Measurements from ENCODE around the gene HCK. TPM values are rescaled to one million over a fixed set of nuclear protein-coding genes. Genes with fewer than 3 reads are reported as not detected.

HCK gene
- total RNA-seq (2014; rRNA removed) = not detected in 2 replicates
- polyA plus RNA-seq (2012) = 0.24 TPM

DNA sequence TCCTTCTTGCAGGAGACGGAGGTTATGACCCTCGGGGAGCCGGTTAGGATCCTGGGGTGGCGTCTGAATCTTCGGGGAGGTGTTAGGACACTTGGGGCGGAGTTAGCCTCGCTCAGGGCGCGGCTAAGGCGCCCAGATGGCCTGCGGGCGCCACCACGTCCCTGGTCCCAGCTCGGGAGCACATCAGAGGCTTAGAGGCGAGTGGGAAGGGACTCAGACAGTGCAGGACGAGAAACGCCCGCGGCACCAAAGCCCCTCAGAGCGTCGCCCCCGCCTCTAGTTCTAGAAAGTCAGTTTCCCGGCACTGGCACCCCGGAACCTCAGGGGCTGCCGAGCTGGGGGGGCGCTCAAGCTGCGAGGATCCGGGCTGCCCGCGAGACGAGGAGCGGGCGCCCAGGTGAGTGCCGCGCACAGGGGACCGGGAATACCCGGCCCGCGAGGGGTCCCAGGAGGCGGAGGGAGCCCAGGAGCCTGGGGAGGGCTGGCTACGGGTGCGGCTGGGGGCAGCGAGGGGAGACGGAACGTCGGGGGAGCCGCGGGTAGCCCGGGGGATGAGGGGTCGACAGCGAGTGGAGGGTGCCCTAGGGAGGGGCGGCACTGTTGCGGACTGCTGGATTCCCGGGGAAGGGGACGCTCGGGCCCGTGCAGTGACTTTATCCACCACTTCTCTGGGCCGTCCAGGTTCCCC, at the start of gene HCK:
TSS of gene HCK (plus strand) at position 153 of the 688 bp plus-strand sequence.
- DNase-seq (ENCODE audit: low read depth) = no peak

DNA sequence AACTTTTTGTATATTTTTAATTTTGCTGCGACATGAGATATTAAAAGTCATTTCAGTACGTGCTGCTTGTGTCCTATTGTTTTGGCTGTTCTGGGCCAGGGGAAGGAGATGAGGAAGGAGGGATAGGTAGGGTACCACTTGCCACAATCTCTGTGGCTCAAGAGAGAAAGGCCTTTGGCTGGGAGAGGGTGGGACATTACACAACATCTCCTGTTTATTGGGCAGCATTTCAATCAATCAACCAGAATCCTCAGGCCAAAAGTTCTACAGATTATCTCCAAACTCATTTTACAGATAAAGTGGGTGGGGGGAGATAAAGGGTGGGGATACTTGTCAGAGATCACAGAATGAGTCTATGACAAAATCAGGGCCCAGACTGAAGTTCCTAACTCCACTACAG, 48.7 kb upstream of the HCK start:
- no peak for DNase-seq (ENCODE audit: low read depth)

DNA sequence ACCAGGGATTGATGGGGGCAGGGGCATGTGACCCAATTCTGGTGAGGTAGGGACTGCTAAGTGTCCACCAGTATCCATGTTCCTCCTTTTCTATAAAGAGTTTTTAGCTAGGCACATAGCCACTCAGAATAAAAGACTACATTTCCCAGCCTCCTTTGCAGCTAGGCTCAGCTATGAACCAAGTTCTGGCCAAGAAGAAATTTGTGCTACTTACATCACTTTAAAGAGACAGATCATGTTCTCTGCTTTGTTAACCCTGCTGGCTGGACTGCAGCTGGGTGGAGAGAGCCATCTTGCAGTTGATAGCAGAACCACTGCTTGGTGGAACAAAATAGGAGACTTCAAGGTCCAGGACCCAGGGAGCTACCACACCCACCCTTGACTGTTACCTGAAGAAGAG, 47.1 kb upstream of the HCK start:
- peak; percentile 29 for DNase-seq (ENCODE audit: low read depth)

DNA sequence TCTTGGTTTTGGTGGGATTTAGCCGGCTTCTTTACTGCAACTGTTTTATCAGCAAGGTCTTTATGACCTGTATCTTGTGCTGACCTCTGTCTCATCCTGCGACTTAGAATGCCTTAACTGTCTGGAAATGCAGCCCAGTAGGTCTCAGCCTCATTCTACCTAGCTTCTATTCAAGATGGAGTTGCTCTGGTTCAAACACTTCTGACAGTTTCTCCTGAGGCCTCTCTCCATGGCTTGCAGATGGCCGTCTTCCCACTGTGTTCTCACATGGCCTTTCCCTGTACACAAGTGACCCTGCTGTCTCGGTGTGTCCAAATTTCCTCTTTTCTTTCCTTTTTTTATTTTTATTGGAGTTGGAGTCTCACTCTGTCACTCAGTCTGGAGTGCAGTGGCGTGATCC, 46.0 kb upstream of the HCK start:
- DNase-seq (ENCODE audit: low read depth) = no peak

DNA sequence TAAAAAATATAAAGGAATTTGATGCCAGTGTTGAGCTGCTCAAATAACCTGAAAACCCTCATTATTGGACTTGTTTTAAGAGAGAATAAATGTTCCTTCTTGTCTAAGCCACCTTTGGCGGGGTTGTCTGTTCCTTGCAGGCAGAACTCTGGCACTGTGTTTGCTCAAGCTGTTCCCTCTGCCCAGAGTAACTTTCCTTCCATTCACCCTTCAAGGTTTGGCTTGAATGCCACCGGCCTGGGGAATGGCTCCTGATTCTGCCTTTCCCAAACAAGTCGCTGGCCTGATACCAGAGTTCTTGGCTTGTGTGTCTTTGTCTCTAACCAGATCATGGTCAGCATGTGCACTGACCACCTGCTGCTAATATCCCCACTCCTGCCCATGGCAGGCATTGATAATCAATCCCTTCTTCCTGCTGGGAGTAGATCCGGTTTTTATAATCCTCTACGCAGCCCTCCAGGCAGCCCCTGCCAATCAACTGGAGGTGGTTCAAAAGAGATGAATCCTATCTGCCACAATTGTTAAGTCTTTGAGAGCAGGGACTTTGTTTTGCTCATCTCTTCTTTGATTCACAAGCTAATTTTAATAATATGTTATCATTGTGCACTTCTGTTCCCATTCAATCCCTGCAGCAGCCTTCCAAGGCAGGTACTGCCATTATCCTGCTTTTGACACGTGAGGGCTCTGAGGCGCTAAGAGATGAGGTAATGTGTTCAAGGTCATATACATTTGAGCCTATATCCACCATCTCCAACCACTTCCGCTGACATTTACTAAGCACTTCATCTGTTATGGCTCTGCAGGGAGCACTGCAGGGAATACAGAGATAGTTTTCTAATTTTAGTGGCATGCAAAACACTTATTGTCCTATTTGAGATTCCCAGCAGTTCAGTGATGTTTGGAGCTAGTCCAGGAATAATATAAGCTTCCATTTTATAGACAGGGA, 44.9 kb upstream of the HCK start:
- no peak for DNase-seq (ENCODE audit: low read depth)

DNA sequence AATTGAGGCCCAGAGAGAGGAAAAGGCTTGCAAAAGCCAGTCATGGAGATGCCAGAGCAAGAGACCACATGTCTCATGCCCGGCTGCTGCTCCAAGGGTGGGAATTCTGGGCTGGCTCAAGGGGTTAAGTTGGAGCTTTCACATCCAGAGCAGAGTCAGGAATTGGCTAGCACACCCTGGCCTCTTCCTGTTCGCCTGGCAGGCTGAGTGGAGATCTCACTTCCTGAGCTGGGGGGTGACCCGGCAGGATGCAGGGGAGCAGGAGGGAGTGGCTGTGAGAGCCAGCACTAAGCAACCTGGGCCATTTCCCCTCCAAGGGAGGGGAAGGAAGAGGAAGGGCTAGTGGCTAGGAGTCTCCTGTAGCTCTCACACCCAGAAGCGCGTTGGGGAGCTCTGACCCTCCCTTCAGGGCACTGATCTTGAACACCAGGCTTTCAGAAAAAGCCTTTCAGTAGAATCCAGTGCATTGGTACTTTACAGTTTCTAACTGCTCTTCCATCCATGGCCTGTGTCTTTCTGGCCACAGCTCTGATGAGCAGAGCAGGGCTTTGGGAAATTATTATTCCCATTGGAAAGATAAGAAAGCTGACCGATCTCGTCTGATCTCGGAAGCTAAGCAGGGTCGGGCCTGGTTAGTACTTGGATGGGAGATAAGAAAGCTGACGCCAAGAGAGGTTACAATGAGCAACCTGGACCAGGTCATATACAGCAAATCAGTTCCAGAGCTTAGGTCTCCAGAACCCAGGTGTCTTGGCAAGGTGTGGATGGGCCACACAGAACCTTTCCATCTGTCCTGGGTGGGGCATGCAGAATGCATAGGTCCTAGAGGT, 44.0 kb upstream of the HCK start:
- DNase-seq (ENCODE audit: low read depth) = no peak

DNA sequence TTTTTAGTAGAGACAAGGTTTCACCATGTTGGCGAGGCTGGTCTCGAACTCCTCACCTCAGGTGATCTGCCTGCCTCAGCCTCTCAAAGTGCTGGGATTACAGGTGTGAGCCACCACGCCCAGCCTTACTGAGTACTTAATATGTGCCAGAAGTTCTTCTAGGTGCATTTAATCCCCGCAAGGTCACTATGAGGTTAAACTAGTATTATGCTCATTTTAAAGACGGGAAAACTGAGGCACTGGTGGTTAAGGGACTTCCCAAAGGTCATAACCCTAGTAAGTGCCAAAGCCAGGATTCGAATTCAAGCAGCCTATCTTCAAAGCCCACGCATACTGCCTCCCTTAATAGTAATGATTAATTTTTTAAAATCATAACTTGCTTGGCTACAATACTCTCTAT, 42.5 kb upstream of the HCK start:
- DNase-seq (ENCODE audit: low read depth) = no peak

DNA sequence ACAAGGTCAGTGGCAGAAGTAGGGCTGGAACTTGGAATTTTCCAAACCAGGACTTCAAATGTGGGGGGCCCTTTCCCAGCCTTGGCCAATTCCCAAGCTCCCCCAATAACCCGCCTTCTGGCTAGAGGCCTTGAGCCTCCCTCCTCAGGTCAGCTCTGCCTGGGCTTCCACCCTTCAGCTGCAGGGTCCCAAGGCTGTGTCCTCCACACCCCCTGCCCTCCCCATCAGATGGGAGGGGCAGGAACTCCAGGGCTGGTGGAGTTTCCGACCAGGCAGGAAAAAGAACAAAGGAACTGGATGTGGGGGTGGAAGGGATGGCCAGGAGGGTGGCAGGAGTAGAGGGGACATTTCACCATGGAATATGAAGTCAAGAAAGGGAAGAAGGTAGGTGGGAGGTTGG, 41.9 kb upstream of the HCK start, which contains the start of gene CCM2L:
TSS of gene CCM2L (plus strand) at position 338 of the 400 bp plus-strand sequence. CDS start at position 355, 17 bp downstream.
- no peak for DNase-seq (ENCODE audit: low read depth)

DNA sequence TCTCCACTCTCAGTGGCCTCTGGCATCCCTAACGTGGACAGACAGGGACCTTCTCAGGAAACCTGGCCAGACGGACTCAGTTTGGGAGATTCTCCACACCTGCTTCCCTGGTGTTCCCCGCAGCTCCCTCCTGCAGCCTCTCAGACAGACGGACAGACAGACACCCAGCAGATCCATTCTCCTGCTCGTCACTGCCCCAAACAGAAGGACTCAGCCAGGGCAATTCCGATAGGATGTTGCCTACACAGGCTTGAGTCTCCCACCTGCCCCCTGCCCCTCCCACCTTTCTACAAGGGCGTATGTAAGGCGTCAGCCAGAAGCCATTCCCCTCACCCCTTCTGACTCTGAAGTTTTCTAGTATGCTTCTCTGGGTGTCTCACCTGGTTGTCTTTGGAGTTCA, 41.4 kb upstream of the HCK start:
- no peak for DNase-seq (ENCODE audit: low read depth)

DNA sequence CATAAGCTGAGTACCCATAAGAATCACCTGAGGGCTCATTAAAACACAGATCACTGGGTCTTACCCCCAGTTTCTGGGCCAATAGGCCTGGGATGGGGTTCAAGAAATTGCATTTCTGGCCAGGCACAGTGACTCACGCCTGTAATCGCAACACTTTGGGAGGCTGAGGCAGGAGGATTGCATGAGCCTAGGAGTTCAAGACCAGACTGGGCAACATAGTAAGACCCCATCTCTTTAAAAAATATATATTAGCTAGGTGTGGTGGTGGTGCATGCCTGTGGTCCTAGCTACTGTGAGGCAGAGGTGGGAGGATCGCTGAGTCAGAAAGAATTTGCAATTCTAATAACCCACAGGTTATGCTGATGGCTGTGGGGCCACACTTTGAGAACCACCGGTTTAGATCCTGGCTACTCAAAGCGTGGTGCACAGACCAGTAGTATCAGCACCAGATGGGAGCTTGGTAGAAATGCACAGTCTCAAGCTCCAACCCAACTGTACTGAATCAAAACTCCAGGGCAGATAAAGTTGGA, 39.8 kb upstream of the HCK start:
- no peak for DNase-seq (ENCODE audit: low read depth)

DNA sequence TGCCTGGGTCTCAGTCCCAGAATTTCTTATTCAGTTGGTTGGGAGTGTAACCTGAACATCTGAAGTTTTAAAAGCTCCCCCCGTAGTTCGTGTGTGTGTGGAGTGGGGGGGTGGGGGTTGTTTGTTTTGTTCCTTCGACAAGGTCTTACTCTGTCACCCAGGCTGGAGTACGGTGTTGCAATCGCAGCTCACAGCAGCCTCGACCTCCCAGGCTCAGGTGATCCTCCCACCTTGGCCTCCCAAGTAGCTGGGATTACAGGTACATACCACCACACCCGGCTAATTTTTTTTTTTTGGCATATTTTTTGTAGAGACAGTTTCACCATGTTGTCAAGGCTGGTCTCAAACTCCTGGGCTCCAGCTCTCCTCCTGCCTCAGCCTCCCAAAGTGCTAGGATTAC, 38.7 kb upstream of the HCK start:
- no peak for DNase-seq (ENCODE audit: low read depth)

DNA sequence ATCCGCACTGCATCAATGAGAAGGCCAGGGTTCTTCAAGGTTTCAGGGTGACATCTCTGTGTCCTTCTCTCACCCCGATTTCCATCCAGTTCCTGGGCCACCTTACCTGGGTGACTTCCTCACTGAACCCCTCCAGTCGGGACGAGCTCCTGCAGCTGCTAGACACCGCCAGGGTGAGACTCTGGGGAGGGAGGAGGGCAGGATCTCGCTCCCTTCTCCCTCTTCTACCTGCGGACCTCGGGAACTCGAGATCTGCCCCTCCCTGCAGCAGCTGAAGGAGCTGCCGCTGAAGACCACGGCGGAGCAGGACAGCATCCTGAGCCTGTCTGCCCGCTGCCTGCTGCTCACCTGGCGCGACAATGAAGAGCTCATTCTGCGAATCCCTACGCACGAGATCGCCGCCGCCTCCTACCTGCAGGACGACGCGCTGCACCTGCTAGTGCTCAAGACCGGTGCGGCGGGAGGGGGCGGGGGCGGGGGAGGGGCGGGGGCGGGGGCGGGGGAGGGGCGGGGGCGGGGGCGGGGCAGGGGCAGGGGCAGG, 34.3 kb upstream of the HCK start:
- DNase-seq (ENCODE audit: low read depth) = no peak

DNA sequence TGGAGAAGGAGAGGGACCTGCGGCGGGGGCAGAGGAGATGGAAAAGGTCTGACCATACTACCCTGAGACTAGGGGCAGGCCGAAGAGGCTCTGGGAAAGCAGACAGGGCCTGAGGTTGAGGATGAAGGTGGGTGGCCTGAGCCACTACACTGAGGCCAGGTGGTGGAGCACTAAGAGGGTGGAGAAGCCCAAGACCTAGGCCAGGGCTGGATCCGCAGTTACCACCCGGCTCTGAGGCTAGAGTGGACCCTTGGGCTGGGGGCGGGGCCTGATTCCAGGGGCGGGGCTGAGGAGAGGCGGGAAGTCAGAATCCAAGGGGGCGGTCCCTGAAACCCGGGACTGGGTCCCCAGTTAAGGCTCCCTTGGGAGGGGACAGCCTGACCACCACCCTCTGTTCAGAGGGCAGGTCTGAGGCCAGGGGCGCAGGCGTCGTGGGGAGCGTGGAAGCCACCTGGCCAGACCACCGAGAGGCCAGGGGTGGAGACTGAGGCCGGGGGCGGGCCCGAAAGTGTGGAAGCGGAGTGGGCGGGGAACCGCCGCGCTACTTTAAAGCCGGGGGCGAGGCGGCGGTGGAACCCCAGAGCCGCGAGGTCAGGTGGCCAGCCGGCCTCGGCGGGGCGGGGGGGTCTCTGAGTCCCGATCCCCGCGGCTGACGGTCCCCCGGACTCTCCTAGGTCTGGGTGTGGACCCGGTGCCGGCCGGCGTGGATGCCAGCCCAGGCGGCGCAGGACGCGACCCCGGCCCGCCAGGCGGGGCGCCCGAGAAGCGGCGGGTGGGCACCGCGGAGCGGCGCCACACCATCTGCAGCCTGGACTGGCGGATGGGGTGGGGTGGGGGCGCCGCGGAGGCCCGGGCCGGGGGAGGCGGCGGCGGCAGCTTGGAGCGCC, 33.5 kb upstream of the HCK start:
- DNase-seq (ENCODE audit: low read depth) = no peak

DNA sequence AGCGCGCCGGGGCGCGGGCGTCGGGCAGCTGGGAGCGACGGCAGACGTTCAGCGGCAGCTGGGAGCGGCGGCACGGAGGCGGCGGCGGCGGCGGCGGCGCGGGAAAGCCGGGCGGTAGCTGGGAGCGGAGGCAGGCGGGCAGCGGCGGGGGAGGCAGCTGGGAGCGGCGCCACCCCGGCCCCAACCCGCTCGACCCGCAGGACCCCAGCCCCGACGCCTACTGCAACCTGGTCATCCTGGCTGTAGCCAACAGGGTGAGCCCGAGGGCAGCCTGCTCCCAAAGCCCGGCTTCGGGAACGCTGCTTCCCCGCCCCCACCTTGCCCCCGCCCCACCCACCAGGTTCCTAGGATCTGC, 32.9 kb upstream of the HCK start:
- DNase-seq (ENCODE audit: low read depth) = no peak

DNA sequence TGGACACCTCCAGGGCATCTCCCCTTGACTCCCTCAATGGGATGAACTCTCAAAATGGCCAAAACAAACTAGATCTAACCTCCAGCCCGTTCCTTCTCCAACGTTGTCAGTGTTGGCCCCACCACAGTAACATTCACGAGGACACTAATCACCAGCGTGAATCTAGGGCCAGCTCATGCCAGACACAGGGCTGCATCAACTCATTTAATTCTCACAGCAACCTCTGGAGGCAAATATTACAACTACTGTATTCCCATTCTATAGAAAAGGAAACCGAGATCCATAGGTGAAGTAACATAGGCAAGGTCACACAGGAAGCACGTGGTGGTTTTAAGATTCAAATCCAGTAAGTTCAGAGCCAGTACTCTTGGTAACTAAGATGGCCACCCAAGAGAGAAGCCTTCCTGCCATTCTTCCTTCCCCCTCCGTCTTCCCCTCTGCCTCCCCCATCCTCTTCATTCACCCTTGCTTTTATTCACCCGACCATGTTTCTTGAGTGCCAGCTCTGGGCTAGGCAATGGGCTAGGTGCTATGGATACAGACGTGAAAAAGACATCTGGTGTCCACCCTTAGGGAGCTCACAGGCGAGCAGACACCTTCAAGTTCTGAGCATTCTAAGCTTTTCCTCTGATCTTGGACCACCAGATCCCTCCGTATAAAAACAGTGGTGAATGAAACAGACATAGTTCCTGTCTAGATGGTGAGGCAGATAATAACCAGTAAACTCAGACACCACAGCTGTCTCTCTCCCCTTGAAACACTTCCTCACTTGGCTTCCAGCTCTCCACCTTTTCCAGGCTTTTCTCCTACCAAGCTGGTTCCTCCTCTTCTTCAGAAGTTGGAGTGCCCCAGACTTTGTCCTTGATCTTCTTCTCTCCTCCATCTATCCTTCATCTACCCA, 32.2 kb upstream of the HCK start:
- DNase-seq (ENCODE audit: low read depth) = no peak

DNA sequence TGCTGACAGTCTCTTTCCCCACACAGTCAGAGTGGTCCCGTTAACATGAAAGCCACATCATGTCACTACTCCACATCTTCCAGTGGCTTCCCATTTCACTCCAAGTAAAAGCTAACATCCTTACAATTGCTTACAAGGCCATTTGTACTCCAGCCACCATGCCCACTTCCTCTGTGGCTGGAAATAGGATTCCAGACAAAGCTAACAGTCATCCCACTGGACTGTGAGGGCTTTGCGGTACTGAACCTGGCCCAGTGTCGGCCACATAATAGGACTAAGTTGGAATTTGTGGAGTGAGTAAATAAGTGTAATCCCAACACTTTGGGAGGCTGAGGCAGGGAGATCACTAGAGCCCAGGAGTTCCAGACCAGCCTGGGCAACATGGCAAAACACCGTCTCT, 31.0 kb upstream of the HCK start:
- DNase-seq (ENCODE audit: low read depth) = no peak

DNA sequence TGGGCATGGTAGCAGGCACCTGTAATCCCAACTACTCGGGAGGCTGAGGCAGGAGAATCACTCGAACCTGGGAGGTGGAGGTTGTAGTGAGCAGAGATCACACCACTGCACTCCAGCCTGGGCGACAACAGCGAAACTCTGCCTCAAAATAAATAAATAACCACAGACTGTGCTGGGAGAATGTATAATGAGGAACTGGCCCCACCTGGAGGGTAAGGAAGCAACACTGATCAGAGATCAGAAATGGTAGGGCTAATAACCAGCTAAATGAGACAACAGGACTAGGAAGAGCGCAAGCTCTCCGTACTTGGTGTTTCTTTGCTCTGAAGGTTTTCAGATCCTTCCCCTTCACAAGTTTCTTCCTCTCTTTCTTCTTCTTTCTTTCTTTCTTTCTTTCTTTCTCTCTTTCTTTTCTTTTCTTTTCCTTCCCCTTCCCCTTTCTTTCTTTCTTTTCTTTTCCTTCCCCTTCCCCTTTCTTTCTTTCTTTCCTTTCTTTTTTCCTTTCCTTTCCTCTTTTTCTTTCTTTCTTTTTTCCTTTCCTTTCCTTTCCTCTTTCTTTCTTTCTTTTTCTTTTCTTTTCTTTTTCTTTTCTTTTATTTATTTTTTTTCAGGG, 27.3 kb upstream of the HCK start:
- DNase-seq (ENCODE audit: low read depth) = no peak

DNA sequence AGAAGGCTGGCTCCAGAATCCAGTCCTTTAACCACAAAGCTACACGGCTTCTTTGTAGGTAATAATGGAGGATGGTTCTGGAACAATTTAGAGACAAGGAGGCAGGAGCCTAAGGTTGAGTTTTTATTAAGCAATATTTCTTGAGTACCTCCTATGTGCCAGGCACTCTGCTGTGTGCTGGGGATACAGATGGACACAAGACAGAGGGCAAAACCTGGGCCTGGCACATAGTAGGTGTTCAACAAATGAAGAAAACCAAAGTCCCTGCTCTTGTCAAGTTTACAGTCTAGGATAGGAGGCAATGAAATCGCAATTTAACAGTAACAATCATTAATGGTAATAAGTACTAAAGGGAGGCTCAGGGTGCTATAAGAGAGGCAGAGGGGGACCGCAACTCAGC, 24.4 kb upstream of the HCK start:
- DNase-seq (ENCODE audit: low read depth) = no peak
